Smooth muscle cell (in vitro differentiated cells): Measurements from ENCODE around the gene CHMP4A. TPM values are rescaled to one million over a fixed set of nuclear protein-coding genes. Genes with fewer than 3 reads are reported as not detected.
A peak's percentile ranks its signal among the peaks of the same experiment; 100 is the strongest.

ENCODE experiments used
- DNase-seq: peaks from one replicate; lab custom pipeline; 2025; ENCODE audit not compliant: unreplicated experiment; lab: John Stamatoyannopoulos, UW
- H2AFZ ChIP-seq: fragments of 200-600 bp; sonication (generic); 2 replicates; pipeline ENCODE4 v1.6.0; 2016; ENCODE audit warnings: antibody characterized with exemption, low read depth, mild to moderate bottlenecking
- H3F3A ChIP-seq: fragments of 200-600 bp; sonication (generic); 2 replicates; pipeline ENCODE4 v1.6.0; 2017; ENCODE audit warnings: antibody characterized with exemption, low read depth
- H3K27ac ChIP-seq: fragments of 200-600 bp; sonication (generic); 2 replicates; pipeline ENCODE4 v1.5.1; 2016; ENCODE audit warnings: low read depth, mild to moderate bottlenecking
- H3K27me3 ChIP-seq: fragments of 200-600 bp; sonication (generic); 2 replicates; pipeline ENCODE4 v1.6.1; 2016; ENCODE audit warnings: low read depth, mild to moderate bottlenecking
- H3K36me3 ChIP-seq: fragments of 200-600 bp; sonication (generic); 2 replicates; pipeline ENCODE4 v1.5.1; 2016; ENCODE audit warnings: low read depth
- H3K4me1 ChIP-seq: fragments of 200-600 bp; sonication (generic); 2 replicates; pipeline ENCODE4 v1.5.1; 2016; ENCODE audit warnings: low read depth
- H3K4me2 ChIP-seq: fragments of 200-600 bp; sonication (generic); 2 replicates; pipeline ENCODE4 v1.6.0; 2016; ENCODE audit warnings: mild to moderate bottlenecking
- H3K4me3 ChIP-seq: fragments of 200-600 bp; sonication (generic); 2 replicates; pipeline ENCODE4 v1.5.1; 2016; ENCODE audit warnings: mild to moderate bottlenecking
- H3K79me2 ChIP-seq: fragments of 200-600 bp; sonication (generic); 2 replicates; pipeline ENCODE4 v1.6.0; 2016; ENCODE audit warnings: low read depth, mild to moderate bottlenecking
- H3K9ac ChIP-seq: fragments of 200-600 bp; sonication (generic); 2 replicates; pipeline ENCODE4 v1.6.0; 2016; ENCODE audit warnings: low read depth
- H3K9me3 ChIP-seq: fragments of 200-600 bp; sonication (generic); replicated peaks from 2 replicates; pipeline ENCODE4 v1.5.1; 2016; ENCODE audit warnings: low read depth
- H4K20me1 ChIP-seq: fragments of 200-600 bp; sonication (generic); 2 replicates; pipeline ENCODE4 v1.6.0; 2016; ENCODE audit warnings: low read depth
- CTCF ChIP-seq: fragments of 200-600 bp; sonication (generic); IDR thresholded peaks from 2 replicates; pipeline ENCODE4 v1.5.1; 2017; ENCODE audit warnings: borderline replicate concordance, mild to moderate bottlenecking, antibody characterized with exemption; ENCODE audit not compliant: insufficient read depth, poor library complexity, severe bottlenecking
- WGBS: methylation state at CpG from one replicate; pipeline ENCODE4 v1.1.7; 2016; ENCODE audit warnings: low lambda C conversion rate; 5-methylcytosine and 5-hydroxymethylcytosine counted together
- polyA plus RNA-seq: library from polyadenylated mRNA; unstranded; fragments of >200 nt; fragmentation: Nextera tagmentation; extraction: Ambion mirVana; gene quantifications from 2 replicates; pipeline ENCODE4 v1.2.1, GENCODE V29; 2016
- total RNA-seq: library from RNA; depleted of rRNA; stranded (reverse); fragments of >200 nt; gene quantifications from 2 replicates; pipeline ENCODE4 v1.2.3, GENCODE V29; 2014

Gene CHMP4A
- total and polyA plus RNA-seq, 2 experiments from 2014 or later: 29.7 to 46.8 TPM

DNA sequence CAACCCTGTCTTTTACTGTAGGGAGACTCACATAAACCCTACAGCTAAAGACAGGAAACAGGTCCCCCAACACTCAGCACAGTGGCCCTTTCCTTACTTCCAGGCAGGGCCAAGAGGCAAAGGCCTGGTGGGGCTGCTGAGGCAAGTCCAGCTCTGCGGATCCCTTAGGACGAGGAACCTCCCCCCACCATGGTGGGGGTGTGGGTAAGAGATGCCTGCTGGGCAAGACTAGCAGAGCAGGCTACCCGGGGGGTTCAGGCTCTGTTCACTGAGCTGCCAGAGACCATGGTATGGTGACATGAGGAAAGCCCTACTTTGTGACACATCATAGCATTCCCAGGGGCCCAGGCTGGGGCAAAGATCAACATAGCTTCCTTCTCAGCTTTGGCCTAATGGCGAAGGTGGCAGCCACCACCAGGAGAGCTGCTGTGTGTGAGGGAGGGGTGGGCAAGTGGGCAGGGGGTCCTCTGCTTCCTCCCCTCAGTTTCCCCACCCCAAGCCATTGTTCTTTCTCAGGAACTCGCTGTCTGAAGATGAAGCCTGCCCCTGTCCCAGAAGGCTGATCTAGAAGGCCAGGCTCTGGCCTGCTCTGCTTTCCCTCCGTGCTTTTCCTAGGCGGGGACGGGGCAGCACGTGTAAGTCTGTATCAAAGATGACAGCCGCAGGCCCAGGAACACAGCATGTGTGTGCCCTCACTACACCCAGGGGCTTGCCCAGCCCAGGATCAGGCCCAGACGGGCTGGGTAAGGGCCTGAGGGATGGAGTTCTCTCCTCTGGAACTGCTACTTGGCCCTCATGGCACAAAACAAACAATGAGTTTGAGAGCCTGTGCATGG is 39.2 kb upstream of the CHMP4A start:
- peak overlapping the region; percentile 32 for H3K4me2 ChIP-seq

DNA sequence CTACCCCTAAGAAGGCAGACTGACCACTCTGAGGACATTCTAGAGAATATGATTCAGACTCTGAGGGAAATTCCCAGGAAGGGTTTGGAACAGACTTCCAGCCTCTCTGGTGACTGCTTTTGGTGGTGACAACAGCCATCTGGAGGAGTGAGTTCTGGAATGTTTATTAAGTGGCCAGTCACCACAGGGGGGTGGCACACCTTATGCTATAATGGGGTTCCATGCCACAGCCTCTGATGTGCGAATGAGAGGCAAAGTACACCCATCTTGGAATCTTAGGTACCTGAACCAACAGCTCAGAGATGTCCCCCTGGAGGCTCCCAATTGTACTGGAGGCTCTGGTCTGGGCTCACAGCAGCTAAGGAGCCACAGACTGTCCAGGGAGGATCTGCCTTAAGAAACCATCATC is 38.6 kb upstream of the CHMP4A start:
- H3K79me2 ChIP-seq: no peaks in the 10 kb centered on the region
- H3K27me3 ChIP-seq: no peaks in the 10 kb centered on the region
- H2AFZ ChIP-seq: no peak overlapping the region
- H3K36me3 ChIP-seq: no peaks in the 10 kb centered on the region
- H4K20me1 ChIP-seq: no peaks in the 10 kb centered on the region
- H3K9ac ChIP-seq: peak overlapping the region; percentile 67
- no peak for DNase-seq
- no peak overlapping the region for H3K4me3 ChIP-seq
- H3K4me1 ChIP-seq: peaks cover 4% of the 10 kb centered on the region
- peak; percentile 11 for TF ChIP-seq CTCF
- H3F3A ChIP-seq: no peaks in the 10 kb centered on the region
- 59% methylated on average over 1 of the region's 1 CpG for WGBS
- H3K4me2 ChIP-seq: peak overlapping the region; percentile 32
- peak overlapping the region; percentile 90 for H3K27ac ChIP-seq
- H3K9me3 ChIP-seq: no peaks in the 10 kb centered on the region

More for the DNA sequence above, 39.2 kb upstream of the CHMP4A start:
- DNase-seq: no peak
- no peaks in the 10 kb centered on the region for H3K27me3 ChIP-seq
- H3K4me3 ChIP-seq: no peak overlapping the region
- TF ChIP-seq CTCF: no peak
- peaks cover 4% of the 10 kb centered on the region for H3K4me1 ChIP-seq
- peak overlapping the region; percentile 90 for H3K27ac ChIP-seq
- no peak overlapping the region for H2AFZ ChIP-seq
- 87% methylated on average over 11 of the region's 11 CpGs for WGBS
- no peaks in the 10 kb centered on the region for H3K9me3 ChIP-seq
- H3K9ac ChIP-seq: peak overlapping the region; percentile 67
- no peaks in the 10 kb centered on the region for H3K79me2 ChIP-seq
- no peaks in the 10 kb centered on the region for H3K36me3 ChIP-seq
- H3F3A ChIP-seq: no peaks in the 10 kb centered on the region
- H4K20me1 ChIP-seq: no peaks in the 10 kb centered on the region

GRCh38 chr14:24250354-24250753 is 37.1 kb upstream of the CHMP4A start:
- Histone ChIP-seq H3K36me3 (no peaks in the 10 kb centered on the region), H2AFZ (no peak overlapping the region), H3F3A (no peaks in the 10 kb centered on the region), H3K9me3 (no peaks in the 10 kb centered on the region), H3K27me3 (no peaks in the 10 kb centered on the region), H3K9ac (no peak overlapping the region), H3K4me2 (no peak overlapping the region), H4K20me1 (no peaks in the 10 kb centered on the region), H3K27ac (no peak overlapping the region), H3K4me3 (no peak overlapping the region), H3K4me1 (peaks cover 4% of the 10 kb centered on the region), H3K79me2 (no peaks in the 10 kb centered on the region)
- 77% methylated on average over 4 of the region's 4 CpGs for WGBS
- DNase-seq: no peak
- TF ChIP-seq CTCF: no peak
